ENCODE results near the gene GNPNAT1.

Gene GNPNAT1

GRCh38 chr14:52797653-52798052 is 6.2 kb upstream of the GNPNAT1 start:
- no peak for TF ChIP-seq YY1 (IDR thresholded peaks at IDR 0.05; ENCODE audit: low read depth)
- TF ChIP-seq CEBPB (IDR thresholded peaks at IDR 0.05): no peak
- no peak for TF ChIP-seq ZBTB7A (IDR thresholded peaks at IDR 0.05; ENCODE audit: low read depth)
- no peak for TF ChIP-seq RAD21 (IDR thresholded peaks at IDR 0.05; ENCODE audit: low read depth)
- no peak for TF ChIP-seq MAX (IDR thresholded peaks at IDR 0.05)
- TF ChIP-seq TCF12 (IDR thresholded peaks at IDR 0.05; ENCODE audit: low read depth): no peak
- no peak for TF ChIP-seq TAF1 (IDR thresholded peaks at IDR 0.05; ENCODE audit: low read depth)
- no peak for TF ChIP-seq REST (IDR thresholded peaks at IDR 0.05; ENCODE audit: low read depth)
- TF ChIP-seq EGR1 (IDR thresholded peaks at IDR 0.05): no peak
- TF ChIP-seq USF1 (IDR thresholded peaks at IDR 0.05): no peak
- TF ChIP-seq TEAD4 (IDR thresholded peaks at IDR 0.05): no peak
- no peak for TF ChIP-seq FOXM1 (IDR thresholded peaks at IDR 0.05; ENCODE audit: borderline replicate concordance, low read depth)
- TF ChIP-seq CREB1 (IDR thresholded peaks at IDR 0.05; ENCODE audit: low read depth): no peak
- TF ChIP-seq EP300 (IDR thresholded peaks at IDR 0.05; ENCODE audit: borderline replicate concordance): no peak
- no peak for TF ChIP-seq NFIC (IDR thresholded peaks at IDR 0.05)

GRCh38 chr14:52793061-52793460 is 1.7 kb upstream of the GNPNAT1 start:
- TF ChIP-seq REST (IDR thresholded peaks at IDR 0.05; ENCODE audit: low read depth) (no peak), CEBPB (IDR thresholded peaks at IDR 0.05) (no peak), USF1 (IDR thresholded peaks at IDR 0.05) (no peak)

GRCh38 chr14:52792097-52792415 is 649 bp upstream of the GNPNAT1 start:
- no peak for TF ChIP-seq EP300 (IDR thresholded peaks at IDR 0.05; ENCODE audit: borderline replicate concordance)
- TF ChIP-seq FOXM1 (IDR thresholded peaks at IDR 0.05; ENCODE audit: borderline replicate concordance, low read depth): no peak
- TF ChIP-seq USF1 (IDR thresholded peaks at IDR 0.05): no peak
- no peak for TF ChIP-seq REST (IDR thresholded peaks at IDR 0.05; ENCODE audit: low read depth)
- TF ChIP-seq TEAD4 (IDR thresholded peaks at IDR 0.05): no peak
- no peak for TF ChIP-seq RAD21 (IDR thresholded peaks at IDR 0.05; ENCODE audit: low read depth)
- no peak for TF ChIP-seq CEBPB (IDR thresholded peaks at IDR 0.05)
- TF ChIP-seq EGR1 (IDR thresholded peaks at IDR 0.05): no peak
- no peak for TF ChIP-seq NFIC (IDR thresholded peaks at IDR 0.05)
- TF ChIP-seq CREB1 (IDR thresholded peaks at IDR 0.05; ENCODE audit: low read depth): no peak
- TF ChIP-seq TCF12 (IDR thresholded peaks at IDR 0.05; ENCODE audit: low read depth): no peak
- no peak for TF ChIP-seq TAF1 (IDR thresholded peaks at IDR 0.05; ENCODE audit: low read depth)
- no peak for TF ChIP-seq MAX (IDR thresholded peaks at IDR 0.05)
- TF ChIP-seq ZBTB7A (IDR thresholded peaks at IDR 0.05; ENCODE audit: low read depth): no peak
- TF ChIP-seq YY1 (IDR thresholded peaks at IDR 0.05; ENCODE audit: low read depth): no peak

GRCh38 chr14:52790756-52791222 is 618 bp downstream of the GNPNAT1 start:
- TF ChIP-seq ZBTB7A (IDR thresholded peaks at IDR 0.05; ENCODE audit: low read depth) (0 out of 2 replicates have a peak, but pooled peaks have one; percentile 23), CREB1 (IDR thresholded peaks at IDR 0.05; ENCODE audit: low read depth) (no peak)
